Loucy (cell line): Measurements from ENCODE around the gene LRIG3.
"Not testable (repeated sequence)": the region's sequence is repeated elsewhere in the genome, so short reads cannot be mapped to it uniquely, and the experiment has no call there.

Source experiments
- H2AFZ ChIP-seq: fragments of 200-600 bp; sonication (generic); 2 replicates; pipeline ENCODE4 v1.6.0; 2016; ENCODE audit warnings: antibody characterized with exemption, mild to moderate bottlenecking, low read length, moderate library complexity
- H3F3A ChIP-seq: fragments of 200-600 bp; 2 replicates; pipeline ENCODE4 v1.6.0; 2016; ENCODE audit warnings: antibody characterized with exemption, low read depth, mild to moderate bottlenecking
- H3K27me3 ChIP-seq: fragments of 200-600 bp; sonication (generic); 2 replicates; pipeline ENCODE4 v1.6.1; 2014; ENCODE audit warnings: low read length, mild to moderate bottlenecking; ENCODE audit not compliant: insufficient read depth, poor library complexity, severe bottlenecking
- H3K36me3 ChIP-seq: fragments of 200-600 bp; sonication (generic); 2 replicates; pipeline ENCODE4 v1.6.1; 2016; ENCODE audit warnings: low read length; ENCODE audit not compliant: insufficient read depth
- H3K4me1 ChIP-seq: fragments of 200-600 bp; sonication (generic); 2 replicates; pipeline ENCODE4 v1.5.1; 2014; ENCODE audit warnings: low read length, mild to moderate bottlenecking; ENCODE audit not compliant: insufficient read depth, poor library complexity, severe bottlenecking
- H3K4me2 ChIP-seq: fragments of 200-600 bp; sonication (generic); 2 replicates; pipeline ENCODE4 v1.6.0; 2014; ENCODE audit warnings: antibody characterized with exemption, low read length, low read depth, mild to moderate bottlenecking; ENCODE audit not compliant: poor library complexity, severe bottlenecking
- H3K4me3 ChIP-seq: fragments of 200-600 bp; sonication (generic); 2 replicates; pipeline ENCODE4 v1.5.1; 2014; ENCODE audit warnings: low read length, mild to moderate bottlenecking, mixed read lengths; ENCODE audit not compliant: poor library complexity, severe bottlenecking
- H3K79me2 ChIP-seq: fragments of 200-600 bp; sonication (generic); 2 replicates; pipeline ENCODE4 v1.6.1; 2014; ENCODE audit warnings: low read length; ENCODE audit not compliant: insufficient read depth
- H3K9ac ChIP-seq: fragments of 200-600 bp; sonication (generic); 2 replicates; pipeline ENCODE4 v1.6.0; 2014; ENCODE audit warnings: mild to moderate bottlenecking, low read depth, low read length, moderate library complexity; ENCODE audit not compliant: poor library complexity, severe bottlenecking
- H3K9me2 ChIP-seq: fragments of 200-600 bp; sonication (generic); replicated peaks from 2 replicates; pipeline ENCODE4 v1.6.1; 2016; ENCODE audit warnings: low read depth, low read length, mixed read lengths
- H3K9me3 ChIP-seq: fragments of 200-600 bp; sonication (generic); 2 replicates; pipeline ENCODE4 v1.6.1; 2014; ENCODE audit warnings: mild to moderate bottlenecking, antibody characterized with exemption, low read length, low read depth; ENCODE audit not compliant: insufficient read depth
- H4K20me1 ChIP-seq: fragments of 200-600 bp; sonication (generic); 2 replicates; pipeline ENCODE4 v1.6.0; 2014; ENCODE audit warnings: antibody characterized with exemption, low read length, mild to moderate bottlenecking; ENCODE audit not compliant: insufficient read depth, poor library complexity, severe bottlenecking
- EZH2phosphoT487 ChIP-seq: fragments of 200-600 bp; IDR thresholded peaks from 2 replicates; pipeline ENCODE4 v1.6.1; 2018; ENCODE audit warnings: antibody characterized with exemption, mild to moderate bottlenecking, moderate library complexity, borderline replicate concordance
- TF ChIP-seq, protein P1 (sequence below): fragments of 200-600 bp; sonication (generic); conservative IDR thresholded peaks from 2 replicates; pipeline ENCODE4 v1.5.1; 2014; ENCODE audit warnings: mild to moderate bottlenecking, antibody characterized with exemption, low read length

LRIG3 gene

DNA sequence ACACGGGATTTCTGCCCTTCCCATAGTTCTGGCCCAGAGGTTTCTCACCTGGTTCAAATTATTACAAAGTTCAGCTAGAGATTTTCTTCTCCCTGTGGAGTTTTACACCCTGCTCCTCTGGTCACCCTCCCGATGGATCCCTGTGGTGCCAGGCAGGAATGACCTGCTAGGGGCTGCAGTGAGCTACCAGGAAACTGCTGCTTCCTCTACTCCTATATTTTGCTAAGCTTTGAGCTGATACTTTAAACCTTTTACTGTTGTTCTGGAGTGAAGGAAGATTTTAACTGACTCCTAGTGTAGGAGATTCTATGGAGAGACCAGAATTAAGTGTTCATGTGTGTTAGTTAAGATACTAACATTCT, 30.4 kb upstream of the LRIG3 start:
- H3K79me2 ChIP-seq = no peaks in the 10 kb centered on the region
- no peaks in the 10 kb centered on the region for H3K9me2 ChIP-seq
- no peaks in the 10 kb centered on the region for H3K9me3 ChIP-seq
- H3K4me3 ChIP-seq = no peak overlapping the region
- no peak overlapping the region for H3K9ac ChIP-seq
- H3K4me2 ChIP-seq = no peak overlapping the region
- H3K4me1 ChIP-seq = no peaks in the 10 kb centered on the region
- TF ChIP-seq EZH2phosphoT487 = no peak
- TF ChIP-seq, protein P1, sequence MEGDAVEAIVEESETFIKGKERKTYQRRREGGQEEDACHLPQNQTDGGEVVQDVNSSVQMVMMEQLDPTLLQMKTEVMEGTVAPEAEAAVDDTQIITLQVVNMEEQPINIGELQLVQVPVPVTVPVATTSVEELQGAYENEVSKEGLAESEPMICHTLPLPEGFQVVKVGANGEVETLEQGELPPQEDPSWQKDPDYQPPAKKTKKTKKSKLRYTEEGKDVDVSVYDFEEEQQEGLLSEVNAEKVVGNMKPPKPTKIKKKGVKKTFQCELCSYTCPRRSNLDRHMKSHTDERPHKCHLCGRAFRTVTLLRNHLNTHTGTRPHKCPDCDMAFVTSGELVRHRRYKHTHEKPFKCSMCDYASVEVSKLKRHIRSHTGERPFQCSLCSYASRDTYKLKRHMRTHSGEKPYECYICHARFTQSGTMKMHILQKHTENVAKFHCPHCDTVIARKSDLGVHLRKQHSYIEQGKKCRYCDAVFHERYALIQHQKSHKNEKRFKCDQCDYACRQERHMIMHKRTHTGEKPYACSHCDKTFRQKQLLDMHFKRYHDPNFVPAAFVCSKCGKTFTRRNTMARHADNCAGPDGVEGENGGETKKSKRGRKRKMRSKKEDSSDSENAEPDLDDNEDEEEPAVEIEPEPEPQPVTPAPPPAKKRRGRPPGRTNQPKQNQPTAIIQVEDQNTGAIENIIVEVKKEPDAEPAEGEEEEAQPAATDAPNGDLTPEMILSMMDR = no peak
- H4K20me1 ChIP-seq = no peaks in the 10 kb centered on the region
- H3F3A ChIP-seq = no peaks in the 10 kb centered on the region
- H3K36me3 ChIP-seq = no peaks in the 10 kb centered on the region
- no peak overlapping the region for H2AFZ ChIP-seq
- no peaks in the 10 kb centered on the region for H3K27me3 ChIP-seq

GRCh38 chr12:58949954-58950738, 29.8 kb upstream of the LRIG3 start:
- not testable (repeated sequence) for H3K4me1 ChIP-seq, H4K20me1 ChIP-seq, H2AFZ ChIP-seq, H3K9ac ChIP-seq, H3K4me3 ChIP-seq, H3K4me2 ChIP-seq, H3F3A ChIP-seq, H3K9me2 ChIP-seq, H3K27me3 ChIP-seq, H3K79me2 ChIP-seq, H3K36me3 ChIP-seq, H3K9me3 ChIP-seq

GRCh38 chr12:58943079-58943478, 22.8 kb upstream of the LRIG3 start:
- H3K4me2 ChIP-seq = no peak overlapping the region
- H3K79me2 ChIP-seq = no peaks in the 10 kb centered on the region
- no peaks in the 10 kb centered on the region for H3K9me2 ChIP-seq
- H3F3A ChIP-seq = no peaks in the 10 kb centered on the region
- H4K20me1 ChIP-seq = no peaks in the 10 kb centered on the region
- no peaks in the 10 kb centered on the region for H3K27me3 ChIP-seq
- no peak overlapping the region for H3K9ac ChIP-seq
- H3K4me3 ChIP-seq = no peak overlapping the region
- no peak overlapping the region for H2AFZ ChIP-seq
- no peaks in the 10 kb centered on the region for H3K9me3 ChIP-seq
- H3K4me1 ChIP-seq = no peaks in the 10 kb centered on the region
- no peaks in the 10 kb centered on the region for H3K36me3 ChIP-seq
- no peak for TF ChIP-seq EZH2phosphoT487
- TF ChIP-seq, protein P1 = no peak

DNA sequence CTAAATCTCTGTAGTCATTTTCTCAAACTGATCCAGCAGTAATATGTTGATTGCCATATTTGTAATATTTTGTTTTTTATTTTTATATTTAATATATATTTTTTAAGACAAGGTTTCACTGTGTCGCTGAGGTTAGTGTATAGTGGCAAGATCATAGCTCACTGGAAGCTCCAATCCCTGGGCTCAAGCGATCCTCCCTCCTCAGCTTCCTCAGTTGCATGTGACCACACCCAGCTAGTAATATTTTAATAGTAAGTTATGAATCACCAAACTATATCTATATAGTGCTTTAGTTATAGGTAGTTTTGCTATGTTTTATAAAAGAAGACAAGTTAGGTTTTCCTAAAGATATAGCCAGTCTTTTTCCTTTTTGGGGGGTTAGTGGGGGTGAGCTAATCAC, 22.0 kb upstream of the LRIG3 start:
- Histone ChIP-seq H3K9ac (no peak overlapping the region), H3K9me3 (no peaks in the 10 kb centered on the region), H3K36me3 (no peaks in the 10 kb centered on the region), H3K4me3 (no peak overlapping the region), H3K4me2 (no peak overlapping the region), H3K4me1 (no peaks in the 10 kb centered on the region), H3F3A (no peaks in the 10 kb centered on the region), H3K79me2 (no peaks in the 10 kb centered on the region), H3K27me3 (no peaks in the 10 kb centered on the region), H3K9me2 (no peaks in the 10 kb centered on the region), H4K20me1 (no peaks in the 10 kb centered on the region), H2AFZ (no peak overlapping the region)
- TF ChIP-seq, protein P1 = no peak
- no peak for TF ChIP-seq EZH2phosphoT487
